HG03060 (cell line): ENCODE measurements around the gene ACOD1.
A peak's percentile ranks its signal among the peaks of the same experiment; 100 is the strongest.
"Not testable (repeated sequence)": the region's sequence is repeated elsewhere in the genome, so short reads cannot be mapped to it uniquely, and the experiment has no call there.

ENCODE experiments used
- ATAC-seq: cut with Tn5 transposase; IDR thresholded peaks from one replicate; pipeline ENCODE4 v1.9.1; 2021; ENCODE audit warnings: low read depth, moderate number of reproducible peaks; ENCODE audit not compliant: unreplicated experiment

The ACOD1 gene

DNA sequence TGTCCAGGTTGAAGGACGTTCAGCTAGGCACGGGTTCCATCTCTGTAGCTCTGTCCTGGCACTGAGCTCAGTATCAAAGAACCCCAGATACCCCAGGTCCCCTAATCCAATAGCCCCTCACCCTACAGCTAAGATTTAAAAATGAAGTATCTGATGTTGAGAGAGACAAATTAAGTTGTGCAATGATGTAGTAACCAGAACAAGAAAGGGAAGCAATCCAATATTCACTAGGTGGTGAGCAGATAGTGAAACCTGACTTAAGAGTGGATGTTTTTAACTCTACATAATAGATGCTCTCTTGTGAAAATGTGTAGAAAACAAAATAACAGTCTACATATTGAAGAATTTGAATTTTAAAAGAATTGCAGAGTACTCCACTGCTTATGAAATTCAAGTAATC, 1.8 kb downstream of the ACOD1 start:
- ATAC-seq = no peak

DNA sequence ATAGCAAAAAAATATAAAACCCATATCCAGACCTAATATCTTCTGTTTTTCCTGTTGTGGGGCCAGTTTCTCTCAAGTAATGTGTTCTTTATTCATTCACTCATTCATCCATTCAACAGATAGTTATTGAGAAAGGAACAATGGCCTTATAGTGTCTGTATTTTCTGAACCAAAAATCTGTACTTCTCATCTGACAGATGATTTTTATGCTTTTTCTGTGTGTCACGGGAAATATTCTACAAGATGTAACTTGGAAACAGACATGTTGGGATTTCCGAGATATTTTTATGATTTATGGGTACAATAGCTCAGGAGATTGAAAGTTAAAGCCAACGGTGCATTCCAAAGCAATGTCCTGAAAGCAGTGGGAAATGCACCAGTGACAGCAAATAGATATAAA, 5.7 kb downstream of the ACOD1 start:
- no peak for ATAC-seq

GRCh38 chr13:76954538-76954937, 6.2 kb downstream of the ACOD1 start:
- no peak for ATAC-seq

DNA sequence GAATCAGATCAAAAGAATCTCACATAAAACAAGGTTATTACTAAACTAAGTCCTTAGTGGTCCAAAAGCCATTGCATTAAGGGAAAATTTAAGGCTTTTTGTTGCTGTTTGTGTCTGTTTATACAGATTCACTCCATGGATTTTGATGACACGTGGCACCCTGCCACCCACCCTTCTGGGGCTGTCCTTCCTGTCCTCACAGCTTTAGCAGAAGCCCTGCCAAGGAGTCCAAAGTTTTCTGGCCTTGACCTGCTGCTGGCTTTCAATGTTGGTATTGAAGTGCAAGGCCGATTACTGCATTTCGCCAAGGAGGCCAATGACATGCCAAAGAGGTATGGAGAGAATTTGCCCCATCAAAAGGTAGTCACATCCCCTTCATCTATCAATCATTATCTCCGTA, 6.9 kb downstream of the ACOD1 start:
- ATAC-seq = no peak

GRCh38 chr13:76955661-76956060, 7.3 kb downstream of the ACOD1 start:
- no peak for ATAC-seq

DNA sequence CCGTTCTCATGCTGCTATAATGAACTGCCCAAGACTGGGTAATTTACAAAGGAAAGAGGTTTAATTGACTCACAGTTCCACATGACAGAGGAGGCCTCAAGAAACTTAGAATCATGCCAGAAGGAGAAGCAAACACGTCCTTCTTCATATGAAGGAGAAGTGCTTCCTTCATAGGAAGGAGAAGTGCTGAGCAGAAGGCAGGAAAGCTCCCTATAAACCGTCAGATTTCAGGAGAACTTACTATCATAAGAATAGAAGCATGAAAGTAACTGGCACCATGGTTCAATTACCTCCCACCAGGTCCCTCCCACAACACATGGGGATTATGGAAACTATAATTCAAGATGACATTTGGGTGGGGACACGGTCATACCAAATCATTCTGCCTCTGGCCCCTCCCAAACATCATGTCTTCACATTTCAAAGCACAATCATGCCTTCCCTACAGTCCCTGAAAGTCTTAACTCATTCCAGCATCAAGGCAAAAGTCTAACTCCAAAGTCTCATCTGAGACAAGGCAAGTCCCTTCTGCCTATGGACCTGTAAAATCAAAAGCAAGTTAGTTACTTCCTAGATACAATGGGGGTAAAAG, 10.6 kb downstream of the ACOD1 start:
- ATAC-seq = no peak

DNA sequence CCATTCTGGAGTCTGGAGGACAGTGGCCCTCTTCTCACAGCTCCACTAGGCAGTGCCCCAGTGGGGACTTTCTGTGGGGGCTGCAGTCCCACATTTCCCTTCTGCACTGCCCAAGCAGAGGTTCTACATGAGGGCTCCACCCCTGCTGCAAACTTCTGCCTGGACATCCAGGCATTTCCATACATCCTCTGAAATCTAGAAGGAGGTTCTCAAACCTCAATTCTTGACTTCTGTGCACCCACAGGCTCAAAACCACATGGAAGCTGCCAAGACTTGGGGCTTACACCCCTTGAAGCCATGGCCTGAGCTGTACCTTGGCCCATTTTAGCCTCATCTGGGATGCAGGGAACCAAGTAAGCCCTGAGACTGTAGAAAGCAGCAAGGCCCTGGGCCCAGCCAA, 11.4 kb downstream of the ACOD1 start:
- ATAC-seq = not testable (repeated sequence)

- no peak for ATAC-seq
These were observed 17.6 kb downstream of the ACOD1 start for GRCh38 chr13:76965759-76966421.

GRCh38 chr13:76967031-76967430, 18.7 kb downstream of the ACOD1 start:
- ATAC-seq = no peak

- no peak for ATAC-seq
These were observed 19.7 kb downstream of the ACOD1 start for GRCh38 chr13:76968041-76968440.

- ATAC-seq = no peak
These were observed 21.4 kb downstream of the ACOD1 start for GRCh38 chr13:76969488-76970365.

DNA sequence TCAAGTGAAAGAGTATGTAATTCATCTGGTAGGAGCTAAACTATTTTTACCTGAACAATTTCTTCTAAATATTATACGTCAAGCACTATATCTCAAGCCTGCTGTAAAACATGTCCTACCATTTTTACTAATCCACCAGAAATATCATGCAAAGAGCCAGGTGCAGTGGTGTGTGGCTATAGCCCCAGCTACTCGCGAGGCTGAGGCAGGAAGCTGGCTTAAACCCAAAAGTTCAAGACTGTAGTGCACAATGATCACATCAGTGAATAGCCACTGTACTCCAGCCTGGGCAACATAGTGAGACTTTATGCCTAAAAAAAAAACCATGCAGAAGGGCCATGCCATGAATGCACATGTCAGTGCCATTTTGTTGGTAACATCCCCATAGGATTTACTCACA, 22.9 kb downstream of the ACOD1 start:
- ATAC-seq = peak; percentile 74

DNA sequence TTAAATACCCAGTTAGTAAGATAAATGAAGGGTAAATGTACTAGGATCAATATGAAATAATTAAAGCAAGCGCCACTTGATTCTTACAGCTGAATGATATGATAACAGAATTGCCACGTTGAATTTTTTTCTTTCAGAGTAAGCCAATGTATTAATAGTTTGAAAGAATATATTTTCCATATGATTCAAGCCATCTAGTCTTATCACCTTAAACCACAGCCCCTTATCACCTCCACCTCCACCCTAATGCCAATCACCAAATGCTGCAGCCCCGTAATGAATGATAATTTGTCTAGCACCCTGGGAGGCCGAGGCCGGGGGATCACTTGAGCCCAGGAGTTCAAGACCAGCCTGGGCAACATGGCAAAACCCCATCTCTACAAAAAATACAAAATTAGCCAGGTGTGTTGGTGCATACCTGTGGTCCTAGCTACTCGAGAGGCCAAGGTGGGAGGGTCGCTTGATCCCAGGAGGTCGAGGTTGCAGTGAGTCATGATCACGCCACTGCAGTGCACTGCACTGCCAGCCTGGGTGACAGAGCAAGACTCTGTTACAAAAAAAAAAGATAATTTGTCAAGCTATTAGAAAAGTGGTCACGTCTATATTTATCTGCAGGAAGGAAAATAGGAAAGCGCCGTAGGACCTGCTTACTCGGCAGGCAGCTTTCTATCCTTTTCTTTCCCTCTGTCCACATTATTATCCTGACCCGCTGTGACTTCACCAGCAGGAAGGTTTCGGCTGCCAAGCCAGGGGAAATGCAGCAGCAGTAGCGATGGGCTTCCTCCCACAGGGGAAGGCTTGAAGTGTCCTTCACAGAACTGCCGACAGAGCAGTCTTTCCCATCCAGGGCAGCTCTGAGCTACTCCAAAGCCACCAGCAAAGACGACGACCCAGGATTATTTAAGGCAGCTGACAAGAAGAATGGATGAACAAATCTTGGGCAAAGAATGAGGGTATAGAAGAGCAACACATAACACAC, 23.8 kb downstream of the ACOD1 start:
- no peak for ATAC-seq

- ATAC-seq = no peak
These were observed 25.8 kb downstream of the ACOD1 start for GRCh38 chr13:76973920-76974617.

GRCh38 chr13:76974618-76974975, 26.3 kb downstream of the ACOD1 start:
- ATAC-seq = no peak

DNA sequence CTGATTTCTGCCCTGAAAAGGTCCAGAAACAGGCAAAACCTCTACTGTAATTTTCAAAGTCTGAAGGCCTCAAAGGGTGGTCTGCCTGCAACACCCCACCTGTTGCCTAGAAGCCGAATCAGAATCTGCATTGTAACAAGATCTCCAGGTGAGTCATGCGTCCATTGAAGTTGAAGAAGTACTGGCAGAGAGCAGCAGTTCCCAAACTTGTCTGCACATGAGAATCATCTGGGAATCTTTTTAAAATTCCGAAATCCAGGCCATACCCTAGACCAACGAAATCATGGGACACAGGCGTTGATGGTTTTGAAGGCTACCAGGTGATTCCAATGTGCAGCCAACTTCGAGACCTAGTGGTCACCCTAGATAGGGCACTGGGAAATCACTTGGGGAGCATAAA, 27.6 kb downstream of the ACOD1 start:
- ATAC-seq = no peak

DNA sequence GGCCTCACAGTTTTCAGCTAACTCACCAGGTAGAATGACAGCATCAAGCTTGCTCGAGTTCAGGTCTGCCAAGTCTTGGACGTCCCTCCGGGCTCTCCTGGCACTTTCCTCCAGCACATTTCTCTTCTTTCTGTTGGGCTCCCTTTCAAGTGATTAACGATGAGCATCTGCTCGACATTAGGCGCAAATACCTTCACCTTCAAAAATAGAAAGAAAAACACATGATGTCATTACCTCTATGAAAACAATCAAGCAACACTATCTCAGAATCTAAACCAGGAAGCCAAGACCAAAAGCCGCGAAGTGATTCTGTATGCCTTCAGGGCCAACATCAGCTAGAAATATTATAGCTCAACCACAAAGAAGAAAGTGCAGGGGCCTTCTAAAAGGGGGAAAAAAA, 28.2 kb downstream of the ACOD1 start:
- ATAC-seq = no peak

- ATAC-seq = no peak
These were observed 28.6 kb downstream of the ACOD1 start for GRCh38 chr13:76976929-76977328.

- ATAC-seq = peak; percentile 92
These were observed 31.9 kb downstream of the ACOD1 start for GRCh38 chr13:76980075-76980718.
